HG02840 (cell line): ENCODE measurements around the gene GBX2.

Source experiments
- ATAC-seq: cut with Tn5 transposase; IDR thresholded peaks from one replicate; pipeline ENCODE4 v1.9.1; 2021; ENCODE audit warnings: mild to moderate bottlenecking, moderate library complexity, moderate number of reproducible peaks; ENCODE audit not compliant: unreplicated experiment, low FRiP score

The GBX2 gene

GRCh38 chr2:236121546-236121945, 46.6 kb downstream of the GBX2 start:
- ATAC-seq, result no peak

- ATAC-seq, result no peak
Measured at GRCh38 chr2:236120829-236121228, 47.4 kb downstream of the GBX2 start.

- ATAC-seq, result no peak
Measured at GRCh38 chr2:236120141-236120601, 48.0 kb downstream of the GBX2 start.

DNA sequence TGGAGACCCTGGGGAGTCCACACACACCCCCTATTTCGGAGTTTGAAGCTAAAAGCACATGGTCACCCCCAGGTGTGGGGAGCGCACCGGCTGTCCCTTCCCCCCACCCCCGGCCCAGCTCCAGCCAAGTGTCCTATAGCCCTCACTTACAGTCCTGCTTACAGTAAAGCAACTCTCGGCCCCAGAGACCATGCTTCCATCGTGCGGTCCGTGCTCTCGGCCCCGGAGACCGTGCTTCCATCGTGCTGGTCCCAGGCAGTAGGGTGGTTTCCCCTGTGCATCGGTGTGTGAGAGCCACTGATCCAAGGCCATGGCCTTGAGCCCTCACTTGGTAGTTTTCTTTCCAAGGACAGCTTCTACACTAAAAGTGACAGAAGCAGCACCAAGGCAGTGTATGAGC, 48.7 kb downstream of the GBX2 start:
- no peak for ATAC-seq

GRCh38 chr2:236119003-236119402, 49.2 kb downstream of the GBX2 start:
- no peak for ATAC-seq

- ATAC-seq, result no peak
Measured at GRCh38 chr2:236117861-236118269, 50.3 kb downstream of the GBX2 start.

DNA sequence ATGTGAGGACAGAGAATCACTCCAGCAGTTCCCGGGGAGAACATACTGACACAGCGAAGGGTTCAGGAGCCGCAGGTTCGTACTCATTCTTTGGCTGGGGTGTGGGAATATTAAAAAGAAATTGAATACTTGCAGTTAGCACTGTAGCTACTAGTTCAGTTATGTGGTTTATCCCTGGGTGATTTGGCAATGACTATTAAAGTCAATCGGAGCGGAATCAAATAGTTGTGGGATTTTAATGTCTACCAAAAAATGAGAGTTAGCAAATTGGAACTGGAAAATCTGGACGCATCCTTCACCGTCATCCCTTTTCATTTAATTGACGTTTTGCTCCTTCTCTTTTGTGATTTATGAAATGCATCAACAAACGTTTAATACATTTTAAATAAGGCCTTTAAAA, 50.8 kb downstream of the GBX2 start:
- ATAC-seq, result no peak
